Measurements from ENCODE around the gene TBCE.

The TBCE gene, protein sequence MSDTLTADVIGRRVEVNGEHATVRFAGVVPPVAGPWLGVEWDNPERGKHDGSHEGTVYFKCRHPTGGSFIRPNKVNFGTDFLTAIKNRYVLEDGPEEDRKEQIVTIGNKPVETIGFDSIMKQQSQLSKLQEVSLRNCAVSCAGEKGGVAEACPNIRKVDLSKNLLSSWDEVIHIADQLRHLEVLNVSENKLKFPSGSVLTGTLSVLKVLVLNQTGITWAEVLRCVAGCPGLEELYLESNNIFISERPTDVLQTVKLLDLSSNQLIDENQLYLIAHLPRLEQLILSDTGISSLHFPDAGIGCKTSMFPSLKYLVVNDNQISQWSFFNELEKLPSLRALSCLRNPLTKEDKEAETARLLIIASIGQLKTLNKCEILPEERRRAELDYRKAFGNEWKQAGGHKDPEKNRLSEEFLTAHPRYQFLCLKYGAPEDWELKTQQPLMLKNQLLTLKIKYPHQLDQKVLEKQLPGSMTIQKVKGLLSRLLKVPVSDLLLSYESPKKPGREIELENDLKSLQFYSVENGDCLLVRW

GRCh38 chr1:235367000-235367908 is at the start of gene TBCE:
TSS of gene TBCE (plus strand) at chr1:235367427. CDS start at chr1:235380050, 12,623 bp downstream.
- peak within 1 kb of the TSS; percentile 86 for H3K4me3 ChIP-seq (replicated peaks; ENCODE audit: low read depth, low read length)
- no peaks in the 10 kb centered on the region for H3K27me3 ChIP-seq (replicated peaks; ENCODE audit: control insufficient read depth, insufficient read depth, low read length)
- no peak for TF ChIP-seq CTCF (IDR thresholded peaks at IDR 0.05; ENCODE audit: insufficient read depth, low read length, poor library complexity, severe bottlenecking)
- H3K36me3 ChIP-seq (ENCODE audit: control insufficient read depth, insufficient read depth, low read length) = no peaks in the 10 kb centered on the region
- peak; percentile 92 for DNase-seq (ENCODE audit: extremely low read depth, insufficient read length)

- DNase-seq (ENCODE audit: extremely low read depth, insufficient read length) = no peak
- H3K36me3 ChIP-seq (ENCODE audit: control insufficient read depth, insufficient read depth, low read length) = peaks cover 1% of the 10 kb centered on the region
- H3K4me3 ChIP-seq (replicated peaks; ENCODE audit: low read depth, low read length) = no peak overlapping the region
Measured at GRCh38 chr1:235319255-235319654, 48.0 kb upstream of the TBCE start.

DNA sequence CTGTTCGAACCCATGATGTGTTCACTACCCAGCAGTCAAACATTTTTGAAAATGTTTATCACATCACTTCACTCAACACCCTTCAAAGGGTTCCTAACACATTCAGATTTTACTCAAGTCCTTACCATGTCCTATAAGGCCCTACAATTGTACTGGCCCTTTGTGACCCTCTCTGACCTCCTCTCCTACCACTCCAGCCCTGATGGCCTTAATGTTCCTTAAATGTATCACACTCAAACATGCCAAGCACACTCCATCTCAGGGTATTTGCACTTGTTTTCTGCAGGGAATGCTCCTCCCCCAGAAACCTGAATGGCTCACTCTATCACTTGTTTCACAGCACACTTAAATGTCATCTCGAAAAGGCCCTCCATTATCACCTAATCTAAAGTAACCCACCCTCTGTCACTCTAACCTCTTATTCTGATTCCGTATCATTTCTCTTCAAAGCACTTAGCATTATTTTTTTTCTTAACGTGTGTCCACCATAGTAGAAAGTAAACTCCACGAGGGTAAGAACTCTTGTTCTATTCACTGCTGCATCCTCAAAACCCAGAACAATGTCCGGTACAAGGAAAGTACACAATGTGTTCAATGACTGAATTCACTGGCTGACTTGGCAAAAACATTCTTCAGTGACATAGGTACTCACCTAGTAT is 46.6 kb upstream of the TBCE start:
- Histone ChIP-seq H3K4me3 (replicated peaks; ENCODE audit: low read depth, low read length) (no peak overlapping the region), H3K36me3 (ENCODE audit: control insufficient read depth, insufficient read depth, low read length) (peaks cover 1% of the 10 kb centered on the region), H3K27me3 (replicated peaks; ENCODE audit: control insufficient read depth, insufficient read depth, low read length) (no peaks in the 10 kb centered on the region)
- TF ChIP-seq CTCF (IDR thresholded peaks at IDR 0.05; ENCODE audit: insufficient read depth, low read length, poor library complexity, severe bottlenecking) = no peak
- no peak for DNase-seq (ENCODE audit: extremely low read depth, insufficient read length)

More at GRCh38 chr1:235319255-235319654, 48.0 kb upstream of the TBCE start:
- no peaks in the 10 kb centered on the region for H3K27me3 ChIP-seq (replicated peaks; ENCODE audit: control insufficient read depth, insufficient read depth, low read length)
- no peak for TF ChIP-seq CTCF (IDR thresholded peaks at IDR 0.05; ENCODE audit: insufficient read depth, low read length, poor library complexity, severe bottlenecking)

- H3K36me3 ChIP-seq (ENCODE audit: control insufficient read depth, insufficient read depth, low read length) = no peaks in the 10 kb centered on the region; the same call in none of the 2 replicates
- H3K4me3 ChIP-seq (replicated peaks; ENCODE audit: low read depth, low read length) = peak overlapping the region; percentile 18; the same call in 1 of the 2 replicates
Measured at GRCh38 chr1:235324296-235324695, 42.9 kb upstream of the TBCE start.

More at GRCh38 chr1:235324296-235324695, 42.9 kb upstream of the TBCE start:
- DNase-seq (ENCODE audit: extremely low read depth, insufficient read length) = no peak
- no peak for TF ChIP-seq CTCF (IDR thresholded peaks at IDR 0.05; ENCODE audit: insufficient read depth, low read length, poor library complexity, severe bottlenecking)
- no peaks in the 10 kb centered on the region for H3K27me3 ChIP-seq (replicated peaks; ENCODE audit: control insufficient read depth, insufficient read depth, low read length)

All from GM06990 (cell line).